ENCODE measurements around the gene APOLD1. TPM values are rescaled to one million over a fixed set of nuclear protein-coding genes. Genes with fewer than 3 reads are reported as not detected.

The APOLD1 gene
- total and polyA plus RNA-seq, 2 of the 8 experiments (the other 6 are each of a cell fraction or from before 2014, with no cell fraction given) = 0.12 to 0.71 TPM

DNA sequence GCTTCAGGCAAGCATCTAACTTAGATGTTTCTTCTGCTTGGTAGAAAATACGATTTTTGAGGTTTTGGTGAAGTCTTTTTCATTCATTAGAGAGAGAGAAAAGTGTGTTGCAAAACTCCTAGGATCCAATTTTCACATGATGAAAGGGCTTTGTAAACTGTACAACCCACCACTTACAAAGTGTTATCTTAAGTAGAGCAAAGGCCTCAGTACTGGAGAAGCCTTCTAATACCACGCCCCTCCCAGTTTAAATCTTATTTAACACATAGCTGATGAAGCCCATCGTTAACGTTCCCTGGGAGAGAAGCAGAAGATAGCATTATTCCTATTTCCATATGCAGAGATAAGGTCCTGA, 869 bp downstream of the APOLD1 start (continued):
- TF ChIP-seq RNF2 (IDR thresholded peaks at IDR 0.05; ENCODE audit: borderline replicate concordance, low read depth, low read length, missing control alignments, poor library complexity, severe bottlenecking) (no peak), SP4 (IDR thresholded peaks at IDR 0.05; ENCODE audit: low read length) (no peak), HDAC2 (IDR thresholded peaks at IDR 0.05; ENCODE audit: borderline replicate concordance in 1 of 2, low read depth in 2 of 2, low read length in 2 of 2) (no peak)

Data from H1 (cell line).